CD4-positive, alpha-beta T cell (primary cell): ENCODE data around the gene PLEKHG3. TPM values are rescaled to one million over a fixed set of nuclear protein-coding genes. Genes with fewer than 3 reads are reported as not detected.

Experiments
- ATAC-seq: fragments of 200-7000 bp; cut with Tn5 transposase; one replicate; pipeline ENCODE4 v1.10.0; 2022; ENCODE audit warnings: mild to moderate bottlenecking; ENCODE audit not compliant: poor library complexity
- CTCF ChIA-PET: fragments of 350-600 bp; sonication (Branson Sonifier 250); formaldehyde crosslinking; loops from one replicate; lab custom pipeline; 2021; ENCODE audit warnings: antibody characterized with exemption, inconsistent platforms; lab: Charles Lee
- POLR2A ChIA-PET: fragments of 350-600 bp; sonication (Branson Sonifier 250); formaldehyde crosslinking; loops from one replicate; lab custom pipeline; 2021; ENCODE audit warnings: antibody characterized with exemption, inconsistent platforms; lab: Charles Lee
- DNase-seq, 14 experiments: peaks; one replicate each; pipeline ENCODE4 v3.0.0-alpha.2; 2013 to 2020; ENCODE audit warnings: mixed read lengths in 2 of 14
- H3K27ac ChIP-seq, 2 donors: one replicate each; pipeline versions ENCODE4 v1.5.1 to v1.7.0; 2013; ENCODE audit warnings: low read length in 2 of 2, low read depth in 1 of 2, mild to moderate bottlenecking in 1 of 2
- H3K27me3 ChIP-seq, 2 experiments: 1 replicate in 1 of 2; 2 replicates in 1 of 2; pipeline versions ENCODE4 v1.6.1 to v1.7.0; 2013; ENCODE audit warnings: low read length in 2 of 2, control low read depth in 1 of 2, mild to moderate bottlenecking in 1 of 2, moderate library complexity in 1 of 2; ENCODE audit not compliant: insufficient read depth in 2 of 2, control insufficient read depth in 1 of 2
- H3K36me3 ChIP-seq: one replicate; pipeline ENCODE4 v1.6.1; 2013; ENCODE audit warnings: low read length, control low read depth; ENCODE audit not compliant: insufficient read depth
- H3K4me1 ChIP-seq: one replicate; pipeline ENCODE4 v1.6.1; 2013; ENCODE audit warnings: low read length, control low read depth; ENCODE audit not compliant: insufficient read depth
- H3K4me3 ChIP-seq: one replicate; pipeline ENCODE4 v1.5.1; 2013; ENCODE audit warnings: mild to moderate bottlenecking, low read length, moderate library complexity
- H3K9me3 ChIP-seq, 2 experiments: 1 replicate in 1 of 2; 2 replicates in 1 of 2; pipeline versions ENCODE4 v1.6.1 to v1.7.0; 2013; ENCODE audit warnings: low read length in 2 of 2, mild to moderate bottlenecking in 2 of 2, control low read depth in 1 of 2, moderate library complexity in 1 of 2; ENCODE audit not compliant: control insufficient read depth in 1 of 2, insufficient read depth in 1 of 2
- H3K27ac Mint-ChIP-seq: one replicate; pipeline ENCODE4 v1.8.0; 2020; ENCODE audit warnings: mixed read lengths
- H3K27me3 Mint-ChIP-seq: one replicate; pipeline ENCODE4 v1.8.0; 2021; ENCODE audit warnings: mixed read lengths
- H3K36me3 Mint-ChIP-seq: one replicate; pipeline ENCODE4 v1.8.0; 2021; ENCODE audit warnings: low read depth, mixed read lengths
- H3K4me1 Mint-ChIP-seq: one replicate; pipeline ENCODE4 v1.8.0; 2021; ENCODE audit warnings: low read depth, mixed read lengths
- H3K4me3 Mint-ChIP-seq: one replicate; pipeline ENCODE4 v1.8.0; 2020; ENCODE audit warnings: mild to moderate bottlenecking, mixed read lengths
- H3K9me3 Mint-ChIP-seq: one replicate; pipeline ENCODE4 v1.8.0; 2020; ENCODE audit warnings: mixed read lengths
- intact Hi-C, 2 experiments: fragments of 100-400 bp; cut with DNase I in 1 of 2; cut with micrococcal nuclease in 1 of 2; formaldehyde crosslinking; loops; one replicate each; pipeline versions ENCODE4 v1.15.1 to v1.9.0; 2023 to 2025; cut with DNase I, micrococcal nuclease
- total RNA-seq, 174 experiments: library from RNA in 2 of 174; stranded (reverse) in 2 of 174; gene quantifications; one replicate each; pipeline ENCODE4 v1.2.3 and lab custom pipeline; 2021 to 2026
- TF ChIP-seq, protein P1 (sequence below): fragments of 200-600 bp; IDR thresholded peaks from one replicate; pipeline ENCODE4 v1.8.0; 2022; ENCODE audit warnings: antibody characterized with exemption, mild to moderate bottlenecking

Gene PLEKHG3
- total RNA-seq, 2 experiments from 2014 or later, result 12.1 to 13.3 TPM

- peaks cover 18% of the 10 kb centered on the region for H3K36me3 Mint-ChIP-seq
- peaks cover 95% of the 10 kb centered on the region for H3K4me1 ChIP-seq
Measured at GRCh38 chr14:64729386-64730060, 25.3 kb downstream of the PLEKHG3 start.

DNA sequence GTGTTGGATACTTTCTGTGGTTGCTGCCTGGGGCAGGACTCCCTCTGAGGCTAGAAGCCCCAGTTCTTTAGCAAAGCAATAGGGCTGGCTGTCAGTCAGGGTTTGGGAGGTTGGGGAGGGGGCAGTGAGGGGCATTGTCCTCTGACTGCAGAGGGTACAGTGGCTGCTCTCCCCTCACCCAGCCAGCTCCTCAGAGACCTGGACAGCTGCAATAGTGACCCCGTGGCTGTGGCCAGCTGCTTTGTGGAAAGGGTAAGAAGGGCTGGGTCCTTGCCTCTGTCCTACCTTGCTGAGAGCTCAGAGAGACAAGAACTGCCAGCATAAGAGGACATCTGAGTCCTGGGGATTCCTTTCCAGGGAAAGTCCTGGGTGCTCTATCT, 25.8 kb downstream of the PLEKHG3 start:
- no peak for DNase-seq
- ChIA-PET POLR2A (interaction anchor here (1.0 kb wide), 1 partner anchor 29 kb away, joined by 4 read pairs; no protein-coding TSS in a partner anchor), CTCF (no interaction called here)
- Histone ChIP-seq H3K27me3 (no peaks in the 10 kb centered on the region), H3K36me3 (peaks cover 38% of the 10 kb centered on the region), H3K4me3 (no peak overlapping the region), H3K4me1 (peaks cover 95% of the 10 kb centered on the region), H3K9me3 (no peaks in the 10 kb centered on the region), H3K27ac (peak overlapping the region in 1 of 2 donors; percentile 29)
- intact Hi-C loops, result no loop called here
- H3K9me3 Mint-ChIP-seq, result no peaks in the 10 kb centered on the region
- H3K4me3 Mint-ChIP-seq, result peak overlapping the region; percentile 25
- no peaks in the 10 kb centered on the region for H3K27me3 Mint-ChIP-seq
- TF ChIP-seq, protein P1, sequence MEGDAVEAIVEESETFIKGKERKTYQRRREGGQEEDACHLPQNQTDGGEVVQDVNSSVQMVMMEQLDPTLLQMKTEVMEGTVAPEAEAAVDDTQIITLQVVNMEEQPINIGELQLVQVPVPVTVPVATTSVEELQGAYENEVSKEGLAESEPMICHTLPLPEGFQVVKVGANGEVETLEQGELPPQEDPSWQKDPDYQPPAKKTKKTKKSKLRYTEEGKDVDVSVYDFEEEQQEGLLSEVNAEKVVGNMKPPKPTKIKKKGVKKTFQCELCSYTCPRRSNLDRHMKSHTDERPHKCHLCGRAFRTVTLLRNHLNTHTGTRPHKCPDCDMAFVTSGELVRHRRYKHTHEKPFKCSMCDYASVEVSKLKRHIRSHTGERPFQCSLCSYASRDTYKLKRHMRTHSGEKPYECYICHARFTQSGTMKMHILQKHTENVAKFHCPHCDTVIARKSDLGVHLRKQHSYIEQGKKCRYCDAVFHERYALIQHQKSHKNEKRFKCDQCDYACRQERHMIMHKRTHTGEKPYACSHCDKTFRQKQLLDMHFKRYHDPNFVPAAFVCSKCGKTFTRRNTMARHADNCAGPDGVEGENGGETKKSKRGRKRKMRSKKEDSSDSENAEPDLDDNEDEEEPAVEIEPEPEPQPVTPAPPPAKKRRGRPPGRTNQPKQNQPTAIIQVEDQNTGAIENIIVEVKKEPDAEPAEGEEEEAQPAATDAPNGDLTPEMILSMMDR, result no peak
- peaks cover 65% of the 10 kb centered on the region for H3K4me1 Mint-ChIP-seq
- peak overlapping the region; percentile 28 for H3K27ac Mint-ChIP-seq
- peaks cover 18% of the 10 kb centered on the region for H3K36me3 Mint-ChIP-seq
- no peak for ATAC-seq

More at GRCh38 chr14:64729386-64730060, 25.3 kb downstream of the PLEKHG3 start:
- intact Hi-C loops, result no loop called here
- no peaks in the 10 kb centered on the region for H3K9me3 Mint-ChIP-seq
- ATAC-seq (no peak), DNase-seq (no peak)
- peaks cover 68% of the 10 kb centered on the region for H3K4me1 Mint-ChIP-seq
- POLR2A ChIA-PET, result interaction anchor here (1.0 kb wide), 1 partner anchor 29 kb away, joined by 4 read pairs; no protein-coding TSS in a partner anchor
- no peaks in the 10 kb centered on the region for H3K27me3 ChIP-seq
- no peaks in the 10 kb centered on the region for H3K9me3 ChIP-seq
- H3K27ac Mint-ChIP-seq, result peak overlapping the region; percentile 28
- H3K4me3 ChIP-seq, result no peak overlapping the region
- H3K27me3 Mint-ChIP-seq, result no peaks in the 10 kb centered on the region
- H3K4me3 Mint-ChIP-seq, result no peak overlapping the region
- TF ChIP-seq, protein P1, result no peak
- peaks cover 38% of the 10 kb centered on the region for H3K36me3 ChIP-seq
- H3K27ac ChIP-seq, result no peak overlapping the region
- CTCF ChIA-PET, result no interaction called here

- H3K4me1 Mint-ChIP-seq, result peaks cover 65% of the 10 kb centered on the region
- TF ChIP-seq, protein P1, result no peak
Measured at GRCh38 chr14:64730681-64731080, 26.5 kb downstream of the PLEKHG3 start.

More at GRCh38 chr14:64730681-64731080, 26.5 kb downstream of the PLEKHG3 start:
- peaks cover 38% of the 10 kb centered on the region for H3K36me3 ChIP-seq
- ChIA-PET POLR2A (no interaction called here), CTCF (no interaction called here)
- Mint-ChIP-seq H3K9me3 (no peaks in the 10 kb centered on the region), H3K36me3 (peaks cover 18% of the 10 kb centered on the region), H3K4me3 (no peak overlapping the region), H3K27ac (no peak overlapping the region), H3K27me3 (no peaks in the 10 kb centered on the region)
- no peaks in the 10 kb centered on the region for H3K9me3 ChIP-seq
- H3K4me1 ChIP-seq, result peaks cover 95% of the 10 kb centered on the region
- DNase-seq (no peak), ATAC-seq (no peak)
- no peak overlapping the region for H3K4me3 ChIP-seq
- intact Hi-C loops, result no loop called here
- no peak overlapping the region for H3K27ac ChIP-seq
- H3K27me3 ChIP-seq, result no peaks in the 10 kb centered on the region
